Heart left ventricle (tissue), 16 donors: ENCODE data around the gene EXOC4. TPM values are rescaled to one million over a fixed set of nuclear protein-coding genes. Genes with fewer than 3 reads are reported as not detected.
"Not testable (repeated sequence)": the region's sequence is repeated elsewhere in the genome, so short reads cannot be mapped to it uniquely, and the experiment has no call there.

Experiments
- ATAC-seq, 4 donors: fragments of 200-7000 bp; cut with Tn5 transposase; one replicate each; pipeline ENCODE4 v1.9.1; 2020 to 2022; ENCODE audit warnings: moderate library complexity in 4 of 4, mild to moderate bottlenecking in 3 of 4, moderate number of reproducible peaks in 1 of 4
- DNase-seq, 5 donors: peaks; one replicate each; pipeline ENCODE4 v3.0.0-alpha.2; 2020
- H3K27ac ChIP-seq, 12 donors: fragments of 200-600 bp; sonication (generic) in 4 of 12; one replicate each; pipeline versions ENCODE4 v1.5.0 to v1.8.0; 2016 to 2022; ENCODE audit warnings: mild to moderate bottlenecking in 2 of 12
- H3K27me3 ChIP-seq, 9 donors: fragments of 200-600 bp; sonication (generic) in 2 of 9; one replicate each; pipeline versions ENCODE4 v1.5.1 to v1.8.0; 2016 to 2022; ENCODE audit warnings: mild to moderate bottlenecking in 3 of 9
- H3K36me3 ChIP-seq, 9 donors: fragments of 200-600 bp; sonication (generic) in 2 of 9; one replicate each; pipeline versions ENCODE4 v1.5.0 to v1.8.0; 2018 to 2022; ENCODE audit warnings: mild to moderate bottlenecking in 2 of 9
- H3K4me1 ChIP-seq, 12 donors: fragments of 200-600 bp; sonication (generic) in 4 of 12; one replicate each; pipeline versions ENCODE4 v1.5.0 to v1.8.0; 2016 to 2022; ENCODE audit warnings: mild to moderate bottlenecking in 3 of 12
- H3K4me3 ChIP-seq, 12 donors: fragments of 200-600 bp; sonication (generic) in 4 of 12; one replicate each; pipeline versions ENCODE4 v1.5.0 to v1.8.0; 2017 to 2022; ENCODE audit warnings: mild to moderate bottlenecking in 9 of 12, moderate library complexity in 4 of 12
- H3K9me3 ChIP-seq, 12 donors: fragments of 200-600 bp; sonication (generic) in 4 of 12; one replicate each; pipeline versions ENCODE4 v1.5.0 to v1.8.0; 2016 to 2022; ENCODE audit warnings: mild to moderate bottlenecking in 1 of 12
- CTCF ChIP-seq, 12 donors: fragments of 200-600 bp; sonication (generic) in 4 of 12; IDR thresholded peaks; one replicate each; pipeline versions ENCODE4 v1.5.0 to v1.8.0; 2018 to 2022; ENCODE audit warnings: antibody characterized with exemption in 12 of 12, mild to moderate bottlenecking in 5 of 12
- POLR2A ChIP-seq, 2 donors: fragments of 450-650 bp; IDR thresholded peaks; one replicate each; pipeline ENCODE4 v1.6.1; 2017; ENCODE audit warnings: antibody characterized with exemption in 2 of 2, mild to moderate bottlenecking in 2 of 2, moderate library complexity in 2 of 2
- WGBS, 4 donors: extraction: QIAGEN DNeasy Blood & Tissue Kit in 2 of 4; methylation state at CpG; one replicate each; pipeline versions ENCODE4 v1.1.5 to v1.1.7; 2013 to 2018; 5-methylcytosine and 5-hydroxymethylcytosine counted together
- intact Hi-C, 10 donors: fragments of 100-400 bp; cut with DNase I; formaldehyde crosslinking; loops; one replicate each; pipeline versions ENCODE4 v1.11.1 to v1.14.2; 2022
- polyA plus RNA-seq, 2 donors: library from polyadenylated mRNA; stranded (reverse); fragments of 200-250 nt; gene quantifications; one replicate each; pipeline ENCODE4 v1.2.3, GENCODE V29; 2013
- total RNA-seq, 9 donors: library from RNA; depleted of rRNA in 2 of 9; stranded (reverse); fragments of >200 nt in 2 of 9; fragmentation: NEBNext Ultra II Directional in 3 of 9; extraction: Animal tissue kit (Norgen Biotek cat#: 25700) in 3 of 9; gene quantifications; one replicate each; pipeline versions ENCODE4 v1.1.0 to v1.2.4, GENCODE V29; 2016 to 2023
- donor health status: ischemic (EF 13 %, LVEDD 7.1; RV severe dilation, severe dysfunction).
- donor health status: healthy with polysubstance abuse.
- donor health status: DM: no; HTN: yes; CAD: no.
- donor health status: DM: no; HTN: no; CAD: no.
- donor health status: ischemic (EF 25% LVEDD 6.9; RV normal size, moderate dysfunction).
- donor health status: ischemic (EF 25% LVEDD 5.7; RV mildly dilated, moderate dysfunction).
- donor health status: healthy.
- donor health status: DM: yes; HTN: yes; CAD: no.
- donor health status: ischemic (EF 35%, LVEDD 5.7; RV mildly dilated, moderate dysfunction).
- donor health status: nonischemic (EF 11% LVEDD 7.7; RV severe dilation, severe dysfunction).
- donor health status: DM: yes; HTN: yes; CAD: no.
- donor health status: PGD.
- donor health status: ischemic (EF 29% LVEDD 5.4; RV normal size, mild dysfunction).
- donor health status: nonischemic (EF 23%, LVEDD 6.1; RV moderate dilation, normal function).

Gene EXOC4
- total and polyA plus RNA-seq, 11 donors, result 8.8 to 61.2 (median 33.8) TPM

GRCh38 chr7:134071355-134072331 lies 818.8 kb downstream of the EXOC4 start:
- no peaks in the 10 kb centered on the region for H3K27me3 ChIP-seq
- H3K4me1 ChIP-seq, result no peaks in the 10 kb centered on the region
- TF ChIP-seq POLR2A (IDR thresholded peaks at IDR 0.05) (no peak), CTCF (IDR thresholded peaks at IDR 0.05) (no peak)
- H3K9me3 ChIP-seq, result peaks cover 0 to 10% (median 0%) of the 10 kb centered on the region in 12 donors
- no peaks in the 10 kb centered on the region for H3K36me3 ChIP-seq
- no peak overlapping the region for H3K4me3 ChIP-seq
- H3K27ac ChIP-seq, result no peak overlapping the region
- no peak for ATAC-seq
- intact Hi-C loops, result no loop called here
- no peak for DNase-seq

- TF ChIP-seq POLR2A (IDR thresholded peaks at IDR 0.05) (no peak), CTCF (IDR thresholded peaks at IDR 0.05) (no peak)
- Histone ChIP-seq H3K27ac (no peak overlapping the region), H3K27me3 (no peaks in the 10 kb centered on the region), H3K9me3 (peaks cover 0 to 16% (median 0%) of the 10 kb centered on the region in 12 donors), H3K4me3 (no peak overlapping the region), H3K36me3 (no peaks in the 10 kb centered on the region), H3K4me1 (no peaks in the 10 kb centered on the region)
- DNase-seq, result no peak
- no peak for ATAC-seq
- 87 to 91% (median 89%) methylated on average over 6 of the region's 6 CpGs for WGBS, 4 donors
- intact Hi-C loops, result no loop called here
Measured at GRCh38 chr7:134073276-134073675, 820.4 kb downstream of the EXOC4 start.

- TF ChIP-seq POLR2A (IDR thresholded peaks at IDR 0.05) (no peak), CTCF (IDR thresholded peaks at IDR 0.05) (no peak)
- 56 to 100% (median 99%) methylated on average over 1 of the region's 1 CpG for WGBS, 4 donors
- Histone ChIP-seq H3K4me1 (no peaks in the 10 kb centered on the region), H3K36me3 (no peaks in the 10 kb centered on the region), H3K9me3 (peaks cover 0 to 16% (median 0%) of the 10 kb centered on the region in 12 donors), H3K27ac (no peak overlapping the region), H3K27me3 (no peaks in the 10 kb centered on the region), H3K4me3 (no peak overlapping the region)
- intact Hi-C loops, result no loop called here
- ATAC-seq (no peak), DNase-seq (no peak)
Measured at GRCh38 chr7:134075799-134076198, 822.9 kb downstream of the EXOC4 start.

- H3K4me3 ChIP-seq, ATAC-seq, intact Hi-C loops, DNase-seq, H3K4me1 ChIP-seq, H3K36me3 ChIP-seq, H3K27ac ChIP-seq, H3K27me3 ChIP-seq: not testable (repeated sequence)
- 94 to 100% (median 98%) methylated on average over 2 of the region's 2 CpGs for WGBS, 4 donors
- peaks cover 0 to 16% (median 0%) of the 10 kb centered on the region in 12 donors for H3K9me3 ChIP-seq
Measured at GRCh38 chr7:134077560-134077959, 824.7 kb downstream of the EXOC4 start.
